PC-3 (cell line): ENCODE measurements around the gene STK32C. TPM values are rescaled to one million over a fixed set of nuclear protein-coding genes. Genes with fewer than 3 reads are reported as not detected.

Experiments used
- ATAC-seq: fragments of 200-7000 bp; cut with Tn5 transposase; 2 replicates; pipeline ENCODE4 v1.9.1; 2020; ENCODE audit warnings: mild to moderate bottlenecking, moderate library complexity
- BruUV-seq: library from RNA; stranded (reverse); fragments of 400-500 nt; replicated peaks from 2 replicates; lab custom pipeline; 2021; lab: Mats Ljungman, UMichigan
- CTCF ChIA-PET: fragments of 300-600 bp; sonication (Branson Sonifier 250); formaldehyde crosslinking; loops from one replicate; lab custom pipeline; 2022; ENCODE audit warnings: antibody characterized with exemption; lab: Charles Lee
- POLR2A ChIA-PET: fragments of 300-600 bp; sonication (Branson Sonifier 250); formaldehyde crosslinking; loops from one replicate; lab custom pipeline; 2022; ENCODE audit warnings: antibody characterized with exemption; ENCODE audit not compliant: unreplicated experiment; lab: Charles Lee
- DNase-seq: peaks from one replicate; pipeline ENCODE4 v3.0.0-alpha.2; 2015
- H2AFZ ChIP-seq: fragments of 300-600 bp; sonication (generic); 2 replicates; pipeline ENCODE4 v1.6.0; 2016; ENCODE audit warnings: antibody characterized with exemption, low read length
- H3F3A ChIP-seq: fragments of 300-600 bp; sonication (generic); one replicate; pipeline ENCODE4 v1.6.0; 2017; ENCODE audit warnings: antibody characterized with exemption, low read length, control low read depth, mild to moderate bottlenecking; ENCODE audit not compliant: unreplicated experiment
- H3K27ac ChIP-seq: fragments of 300-600 bp; sonication (generic); 2 replicates; pipeline ENCODE4 v1.5.1; 2016; ENCODE audit warnings: mild to moderate bottlenecking, low read length
- H3K27me3 ChIP-seq: fragments of 300-600 bp; sonication (generic); 2 replicates; pipeline ENCODE4 v1.6.1; 2016; ENCODE audit warnings: low read length, mixed read lengths
- H3K36me3 ChIP-seq: fragments of 300-600 bp; sonication (generic); 2 replicates; pipeline ENCODE4 v1.6.1; 2016; ENCODE audit warnings: low read depth, mixed run types, low read length, mixed read lengths
- H3K4me1 ChIP-seq: fragments of 300-600 bp; sonication (generic); 2 replicates; pipeline ENCODE4 v1.5.1; 2016; ENCODE audit warnings: low read length; ENCODE audit not compliant: insufficient read depth
- H3K4me2 ChIP-seq: fragments of 300-600 bp; sonication (generic); 2 replicates; pipeline ENCODE4 v1.6.0; 2016; ENCODE audit warnings: low read length
- H3K4me3 ChIP-seq: fragments of 300-600 bp; sonication (generic); 2 replicates; pipeline ENCODE4 v1.5.1; 2016; ENCODE audit warnings: mild to moderate bottlenecking, low read length, mixed read lengths
- H3K79me2 ChIP-seq: fragments of 300-600 bp; sonication (generic); 2 replicates; pipeline ENCODE4 v1.6.1; 2017; ENCODE audit warnings: low read length, mixed read lengths
- H3K9ac ChIP-seq: fragments of 300-600 bp; sonication (generic); 2 replicates; pipeline ENCODE4 v1.6.0; 2016; ENCODE audit warnings: mild to moderate bottlenecking, low read length
- H3K9me2 ChIP-seq: fragments of 300-600 bp; sonication (generic); replicated peaks from 2 replicates; pipeline ENCODE4 v1.6.1; 2016; ENCODE audit warnings: mixed run types, low read length, mixed read lengths
- H3K9me3 ChIP-seq: fragments of 300-600 bp; sonication (generic); 2 replicates; pipeline ENCODE4 v1.6.1; 2016; ENCODE audit warnings: low read length, mixed read lengths
- H4K20me1 ChIP-seq: fragments of 300-600 bp; sonication (generic); 2 replicates; pipeline ENCODE4 v1.6.1; 2016; ENCODE audit warnings: low read length, mixed read lengths
- CTCF ChIP-seq: fragments of 300-600 bp; sonication (generic); conservative IDR thresholded peaks from 2 replicates; pipeline ENCODE4 v1.5.1; 2017; ENCODE audit warnings: antibody characterized with exemption, low read depth, mild to moderate bottlenecking, low read length
- EZH2 ChIP-seq: fragments of 300-600 bp; sonication (generic); IDR thresholded peaks from one replicate; pipeline ENCODE4 v1.6.1; 2017; ENCODE audit warnings: antibody characterized with exemption, mild to moderate bottlenecking, low read length; ENCODE audit not compliant: unreplicated experiment
- EZH2phosphoT487 ChIP-seq: fragments of 300-600 bp; sonication (generic); IDR thresholded peaks from 2 replicates; pipeline ENCODE4 v1.6.1; 2018; ENCODE audit warnings: mild to moderate bottlenecking, antibody characterized with exemption, low read length, borderline replicate concordance
- intact Hi-C: fragments of 100-400 bp; cut with micrococcal nuclease; formaldehyde crosslinking; loops from 2 replicates; pipeline ENCODE4 v1.9.0; 2023
- total RNA-seq: library from RNA; depleted of rRNA; stranded (reverse); fragments of >200 nt; gene quantifications from 2 replicates; pipeline ENCODE4 v1.2.3, GENCODE V29; 2014

STK32C gene
- total RNA-seq, 1 experiment from 2014 or later, result 28.3 TPM

GRCh38 chr10:132169766-132170560 lies 137.8 kb downstream of the STK32C start:
- H3K27ac ChIP-seq, result no peak overlapping the region
- ChIA-PET POLR2A (no interaction called here), CTCF (no interaction called here)
- no peaks in the 10 kb centered on the region for H3K4me1 ChIP-seq
- no peaks in the 10 kb centered on the region for H3F3A ChIP-seq
- no peak for ATAC-seq
- no peak overlapping the region for H3K4me3 ChIP-seq
- H2AFZ ChIP-seq, result no peak overlapping the region
- H3K79me2 ChIP-seq, result no peaks in the 10 kb centered on the region
- no peaks in the 10 kb centered on the region for H3K9me2 ChIP-seq
- H4K20me1 ChIP-seq, result no peaks in the 10 kb centered on the region
- no peaks in the 10 kb centered on the region for H3K9me3 ChIP-seq
- no peak overlapping the region for H3K4me2 ChIP-seq
- no peak overlapping the region for H3K9ac ChIP-seq
- H3K36me3 ChIP-seq, result no peaks in the 10 kb centered on the region
- intact Hi-C loops, result no loop called here
- no TSS peak for BruUV-seq
- no peaks in the 10 kb centered on the region for H3K27me3 ChIP-seq
- TF ChIP-seq EZH2, result no peak
- no peak for TF ChIP-seq EZH2phosphoT487
- no peak for TF ChIP-seq CTCF
- DNase-seq, result no peak

GRCh38 chr10:132169031-132169765 lies 138.6 kb downstream of the STK32C start:
- Histone ChIP-seq H3K9me2 (no peaks in the 10 kb centered on the region), H4K20me1 (no peaks in the 10 kb centered on the region), H3K27me3 (no peaks in the 10 kb centered on the region), H3K4me1 (no peaks in the 10 kb centered on the region), H3K9ac (no peak overlapping the region), H3K4me2 (no peak overlapping the region), H3F3A (no peaks in the 10 kb centered on the region), H3K27ac (no peak overlapping the region), H3K79me2 (no peaks in the 10 kb centered on the region), H3K36me3 (no peaks in the 10 kb centered on the region), H3K4me3 (no peak overlapping the region), H3K9me3 (no peaks in the 10 kb centered on the region), H2AFZ (no peak overlapping the region)
- BruUV-seq, result no TSS peak
- CTCF ChIA-PET, result no interaction called here
- TF ChIP-seq CTCF, result no peak
- no peak for TF ChIP-seq EZH2phosphoT487
- TF ChIP-seq EZH2, result no peak
- POLR2A ChIA-PET, result no interaction called here
- DNase-seq, result no peak
- ATAC-seq, result no peak
- intact Hi-C loops, result no loop called here
